Measurements from ENCODE around the gene RB1. TPM values are rescaled to one million over a fixed set of nuclear protein-coding genes. Genes with fewer than 3 reads are reported as not detected.

The RB1 gene
- total RNA-seq, 1 experiment from 2014 or later = 18.8 TPM

DNA sequence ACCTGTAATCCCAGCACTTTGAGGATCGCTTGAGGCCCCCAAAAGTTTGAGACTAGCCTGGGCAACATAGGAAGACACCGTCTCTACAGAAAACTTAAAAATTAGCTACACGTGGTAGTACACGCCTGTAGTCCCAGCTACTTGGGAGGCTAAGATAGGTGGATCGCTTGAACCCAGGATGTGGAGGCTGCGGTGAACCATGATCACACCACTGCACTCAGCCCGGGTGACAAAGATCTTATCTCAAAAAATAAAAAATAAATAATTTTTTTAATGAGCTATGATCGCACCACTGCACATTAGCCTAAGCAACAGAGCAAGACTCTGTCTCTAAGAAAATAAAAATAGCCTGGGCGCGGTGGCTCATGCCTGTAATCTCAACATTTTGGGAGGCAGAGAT is 222.7 kb downstream of the RB1 start:
- ATAC-seq (no peak), DNase-seq (ENCODE audit: low spot score) (no peak)
- ChIA-PET POLR2A (interaction anchor here (0.5 kb wide), 1 partner anchor 543 kb away, joined by 4 read pairs; no protein-coding TSS in a partner anchor), CTCF (no interaction called here)
- TF ChIP-seq, protein P1, sequence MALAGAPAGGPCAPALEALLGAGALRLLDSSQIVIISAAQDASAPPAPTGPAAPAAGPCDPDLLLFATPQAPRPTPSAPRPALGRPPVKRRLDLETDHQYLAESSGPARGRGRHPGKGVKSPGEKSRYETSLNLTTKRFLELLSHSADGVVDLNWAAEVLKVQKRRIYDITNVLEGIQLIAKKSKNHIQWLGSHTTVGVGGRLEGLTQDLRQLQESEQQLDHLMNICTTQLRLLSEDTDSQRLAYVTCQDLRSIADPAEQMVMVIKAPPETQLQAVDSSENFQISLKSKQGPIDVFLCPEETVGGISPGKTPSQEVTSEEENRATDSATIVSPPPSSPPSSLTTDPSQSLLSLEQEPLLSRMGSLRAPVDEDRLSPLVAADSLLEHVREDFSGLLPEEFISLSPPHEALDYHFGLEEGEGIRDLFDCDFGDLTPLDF (CRISPR knock-in tag; IDR thresholded peaks at IDR 0.05) = no peak
- no peak for TF ChIP-seq ZNF396 (CRISPR knock-in tag; IDR thresholded peaks at IDR 0.05; ENCODE audit: borderline replicate concordance)
- TF ChIP-seq, protein P2, sequence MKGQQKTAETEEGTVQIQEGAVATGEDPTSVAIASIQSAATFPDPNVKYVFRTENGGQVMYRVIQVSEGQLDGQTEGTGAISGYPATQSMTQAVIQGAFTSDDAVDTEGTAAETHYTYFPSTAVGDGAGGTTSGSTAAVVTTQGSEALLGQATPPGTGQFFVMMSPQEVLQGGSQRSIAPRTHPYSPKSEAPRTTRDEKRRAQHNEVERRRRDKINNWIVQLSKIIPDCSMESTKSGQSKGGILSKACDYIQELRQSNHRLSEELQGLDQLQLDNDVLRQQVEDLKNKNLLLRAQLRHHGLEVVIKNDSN (CRISPR knock-in tag; IDR thresholded peaks at IDR 0.05) = no peak
- TF ChIP-seq, protein P3, sequence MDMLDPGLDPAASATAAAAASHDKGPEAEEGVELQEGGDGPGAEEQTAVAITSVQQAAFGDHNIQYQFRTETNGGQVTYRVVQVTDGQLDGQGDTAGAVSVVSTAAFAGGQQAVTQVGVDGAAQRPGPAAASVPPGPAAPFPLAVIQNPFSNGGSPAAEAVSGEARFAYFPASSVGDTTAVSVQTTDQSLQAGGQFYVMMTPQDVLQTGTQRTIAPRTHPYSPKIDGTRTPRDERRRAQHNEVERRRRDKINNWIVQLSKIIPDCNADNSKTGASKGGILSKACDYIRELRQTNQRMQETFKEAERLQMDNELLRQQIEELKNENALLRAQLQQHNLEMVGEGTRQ (CRISPR knock-in tag; IDR thresholded peaks at IDR 0.05) = no peak
- Mint-ChIP-seq H3K27me3 (ENCODE audit: low read depth) (no peaks in the 10 kb centered on the region), H3K4me1 (peaks cover 2% of the 10 kb centered on the region), H3K9me3 (no peaks in the 10 kb centered on the region), H3K27ac (no peak overlapping the region), H3K4me3 (no peak overlapping the region), H3K36me3 (no peaks in the 10 kb centered on the region)

DNA sequence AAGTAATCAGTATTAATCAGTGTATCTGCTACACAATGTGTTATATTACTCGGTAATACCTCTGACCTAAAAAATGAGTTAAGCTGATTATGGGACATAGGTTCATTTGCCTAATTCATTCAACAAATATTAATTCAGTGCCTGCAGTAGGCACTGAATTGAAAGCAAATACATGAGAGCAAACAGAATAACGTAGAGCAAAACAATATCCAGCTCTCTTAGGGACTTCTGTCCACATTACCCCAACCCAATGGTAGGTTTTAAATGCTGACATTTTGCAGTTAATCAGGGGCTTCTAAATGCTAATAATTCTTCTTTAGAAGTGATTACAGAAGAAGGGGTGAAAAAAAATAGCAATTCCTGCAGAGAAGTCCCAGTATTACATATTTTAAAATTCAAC is 224.4 kb downstream of the RB1 start:
- Mint-ChIP-seq H3K27ac (no peak overlapping the region), H3K4me3 (no peak overlapping the region), H3K9me3 (no peaks in the 10 kb centered on the region), H3K4me1 (peaks cover 12% of the 10 kb centered on the region), H3K27me3 (ENCODE audit: low read depth) (no peaks in the 10 kb centered on the region), H3K36me3 (no peaks in the 10 kb centered on the region)
- TF ChIP-seq FOXK1 (CRISPR knock-in tag; IDR thresholded peaks at IDR 0.05) (no peak), ATF1 (CRISPR knock-in tag; IDR thresholded peaks at IDR 0.05) (no peak), CREM (CRISPR knock-in tag; IDR thresholded peaks at IDR 0.05) (no peak), TCF7 (CRISPR knock-in tag; IDR thresholded peaks at IDR 0.05; ENCODE audit: low read depth) (no peak), ZBTB21 (CRISPR knock-in tag; IDR thresholded peaks at IDR 0.05; ENCODE audit: borderline replicate concordance) (no peak), ZNF317 (CRISPR knock-in tag; IDR thresholded peaks at IDR 0.05; ENCODE audit: borderline replicate concordance, low read depth) (no peak), SMAD3 (CRISPR knock-in tag; IDR thresholded peaks at IDR 0.05; ENCODE audit: borderline replicate concordance) (no peak)
- TF ChIP-seq, protein P4, sequence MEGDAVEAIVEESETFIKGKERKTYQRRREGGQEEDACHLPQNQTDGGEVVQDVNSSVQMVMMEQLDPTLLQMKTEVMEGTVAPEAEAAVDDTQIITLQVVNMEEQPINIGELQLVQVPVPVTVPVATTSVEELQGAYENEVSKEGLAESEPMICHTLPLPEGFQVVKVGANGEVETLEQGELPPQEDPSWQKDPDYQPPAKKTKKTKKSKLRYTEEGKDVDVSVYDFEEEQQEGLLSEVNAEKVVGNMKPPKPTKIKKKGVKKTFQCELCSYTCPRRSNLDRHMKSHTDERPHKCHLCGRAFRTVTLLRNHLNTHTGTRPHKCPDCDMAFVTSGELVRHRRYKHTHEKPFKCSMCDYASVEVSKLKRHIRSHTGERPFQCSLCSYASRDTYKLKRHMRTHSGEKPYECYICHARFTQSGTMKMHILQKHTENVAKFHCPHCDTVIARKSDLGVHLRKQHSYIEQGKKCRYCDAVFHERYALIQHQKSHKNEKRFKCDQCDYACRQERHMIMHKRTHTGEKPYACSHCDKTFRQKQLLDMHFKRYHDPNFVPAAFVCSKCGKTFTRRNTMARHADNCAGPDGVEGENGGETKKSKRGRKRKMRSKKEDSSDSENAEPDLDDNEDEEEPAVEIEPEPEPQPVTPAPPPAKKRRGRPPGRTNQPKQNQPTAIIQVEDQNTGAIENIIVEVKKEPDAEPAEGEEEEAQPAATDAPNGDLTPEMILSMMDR (IDR thresholded peaks at IDR 0.05) = no peak
- TF ChIP-seq, protein P5, sequence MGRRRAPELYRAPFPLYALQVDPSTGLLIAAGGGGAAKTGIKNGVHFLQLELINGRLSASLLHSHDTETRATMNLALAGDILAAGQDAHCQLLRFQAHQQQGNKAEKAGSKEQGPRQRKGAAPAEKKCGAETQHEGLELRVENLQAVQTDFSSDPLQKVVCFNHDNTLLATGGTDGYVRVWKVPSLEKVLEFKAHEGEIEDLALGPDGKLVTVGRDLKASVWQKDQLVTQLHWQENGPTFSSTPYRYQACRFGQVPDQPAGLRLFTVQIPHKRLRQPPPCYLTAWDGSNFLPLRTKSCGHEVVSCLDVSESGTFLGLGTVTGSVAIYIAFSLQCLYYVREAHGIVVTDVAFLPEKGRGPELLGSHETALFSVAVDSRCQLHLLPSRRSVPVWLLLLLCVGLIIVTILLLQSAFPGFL (CRISPR knock-in tag; IDR thresholded peaks at IDR 0.05; ENCODE audit: borderline replicate concordance) = no peak
- TF ChIP-seq, protein P6, sequence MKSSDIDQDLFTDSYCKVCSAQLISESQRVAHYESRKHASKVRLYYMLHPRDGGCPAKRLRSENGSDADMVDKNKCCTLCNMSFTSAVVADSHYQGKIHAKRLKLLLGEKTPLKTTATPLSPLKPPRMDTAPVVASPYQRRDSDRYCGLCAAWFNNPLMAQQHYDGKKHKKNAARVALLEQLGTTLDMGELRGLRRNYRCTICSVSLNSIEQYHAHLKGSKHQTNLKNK (CRISPR knock-in tag; IDR thresholded peaks at IDR 0.05) = no peak
- TF ChIP-seq, protein P3 (CRISPR knock-in tag; IDR thresholded peaks at IDR 0.05) = no peak
- TF ChIP-seq, protein P7, sequence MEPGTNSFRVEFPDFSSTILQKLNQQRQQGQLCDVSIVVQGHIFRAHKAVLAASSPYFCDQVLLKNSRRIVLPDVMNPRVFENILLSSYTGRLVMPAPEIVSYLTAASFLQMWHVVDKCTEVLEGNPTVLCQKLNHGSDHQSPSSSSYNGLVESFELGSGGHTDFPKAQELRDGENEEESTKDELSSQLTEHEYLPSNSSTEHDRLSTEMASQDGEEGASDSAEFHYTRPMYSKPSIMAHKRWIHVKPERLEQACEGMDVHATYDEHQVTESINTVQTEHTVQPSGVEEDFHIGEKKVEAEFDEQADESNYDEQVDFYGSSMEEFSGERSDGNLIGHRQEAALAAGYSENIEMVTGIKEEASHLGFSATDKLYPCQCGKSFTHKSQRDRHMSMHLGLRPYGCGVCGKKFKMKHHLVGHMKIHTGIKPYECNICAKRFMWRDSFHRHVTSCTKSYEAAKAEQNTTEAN (CRISPR knock-in tag; IDR thresholded peaks at IDR 0.05) = no peak
- TF ChIP-seq, protein P8, sequence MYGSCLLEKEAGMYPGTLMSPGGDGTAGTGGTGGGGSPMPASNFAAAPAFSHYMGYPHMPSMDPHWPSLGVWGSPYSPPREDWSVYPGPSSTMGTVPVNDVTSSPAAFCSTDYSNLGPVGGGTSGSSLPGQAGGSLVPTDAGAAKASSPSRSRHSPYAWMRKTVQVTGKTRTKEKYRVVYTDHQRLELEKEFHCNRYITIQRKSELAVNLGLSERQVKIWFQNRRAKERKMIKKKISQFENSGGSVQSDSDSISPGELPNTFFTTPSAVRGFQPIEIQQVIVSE (CRISPR knock-in tag; IDR thresholded peaks at IDR 0.05; ENCODE audit: borderline replicate concordance) = no peak
- POLR2A ChIA-PET = no interaction called here
- ATAC-seq (no peak), DNase-seq (ENCODE audit: low spot score) (no peak)
- CTCF ChIA-PET = no interaction called here
